ENCODE measurements around the gene SERPINB12.

SERPINB12 gene

DNA sequence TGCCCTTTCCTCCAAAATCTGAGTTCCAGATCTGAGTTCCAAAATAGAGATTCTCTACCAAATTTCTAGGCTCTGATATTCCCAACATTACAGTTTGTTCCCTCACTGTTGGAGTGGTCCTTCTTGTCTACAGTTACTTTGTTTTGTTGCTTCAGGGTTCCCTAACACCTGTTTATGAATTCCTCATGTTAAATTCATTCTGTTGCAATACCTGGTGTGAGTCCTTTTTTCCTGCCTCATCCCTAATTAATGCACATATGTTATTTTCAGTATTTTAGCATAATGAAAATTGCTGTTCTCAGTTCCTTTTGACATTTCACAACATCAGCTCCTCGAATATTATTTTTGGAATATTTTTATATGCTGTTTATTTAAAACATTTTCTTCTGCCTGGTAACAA, 61.2 kb downstream of the SERPINB12 start:
- no peak for DNase-seq (ENCODE audit: low spot score)

DNA sequence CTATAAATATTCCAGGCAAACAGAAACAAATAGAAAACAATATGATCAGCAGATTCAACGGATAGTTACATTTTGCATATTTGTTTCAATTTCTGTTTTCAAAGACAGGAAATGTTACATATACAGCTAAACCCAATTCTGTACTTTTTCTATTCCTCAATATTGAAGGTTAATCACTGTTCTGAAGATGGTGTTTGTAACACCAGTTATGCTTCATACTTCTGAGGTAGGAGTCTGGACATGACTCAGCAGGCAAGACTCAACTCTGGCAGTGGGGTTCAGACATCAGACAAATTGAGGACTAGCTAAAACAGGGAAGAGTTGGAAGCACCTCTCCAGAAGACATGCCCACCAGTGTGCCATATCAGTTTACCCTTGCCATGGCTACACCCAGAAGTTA, 61.6 kb downstream of the SERPINB12 start:
- no peak for DNase-seq (ENCODE audit: low spot score)

GRCh38 chr18:63604791-63605567, 62.8 kb downstream of the SERPINB12 start:
- no peak for DNase-seq (ENCODE audit: low spot score)

DNA sequence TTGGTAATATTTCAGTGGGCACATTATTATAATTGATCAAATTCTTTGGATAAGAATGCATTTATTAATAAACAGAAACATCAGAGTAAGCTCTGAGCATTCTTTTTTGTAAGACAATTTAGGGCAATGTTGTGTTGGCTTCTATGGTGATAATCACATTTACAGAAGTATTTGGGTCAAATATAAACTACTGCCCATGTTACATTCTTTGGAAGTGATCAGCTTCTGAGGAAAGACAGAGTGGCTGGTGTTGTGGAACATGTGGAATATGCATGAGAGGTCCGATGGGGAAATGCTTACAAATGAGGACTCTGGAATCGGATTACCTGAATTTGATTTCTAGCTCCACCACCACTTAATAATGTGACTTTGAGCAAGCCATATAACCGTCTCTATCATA, 64.4 kb downstream of the SERPINB12 start:
- no peak for DNase-seq (ENCODE audit: low spot score)

DNA sequence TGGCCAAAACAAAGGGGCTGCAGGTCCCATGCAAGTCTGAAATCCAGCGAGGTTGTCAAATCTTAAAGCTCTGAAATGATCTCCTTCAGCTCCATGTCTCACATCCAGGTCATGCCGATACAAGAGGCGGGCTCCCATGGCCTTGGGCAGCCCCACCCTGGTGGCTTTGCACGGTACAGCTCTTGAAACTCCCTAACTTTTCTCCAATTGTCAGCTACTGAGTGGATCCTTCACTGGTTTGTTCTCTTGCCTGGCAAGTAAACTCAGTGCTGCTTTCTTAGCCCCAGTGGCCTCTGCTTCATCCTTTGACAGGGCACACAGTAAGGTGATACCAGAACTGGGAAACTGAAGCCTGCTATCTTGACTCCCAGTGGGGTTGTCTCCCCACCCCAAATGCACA, 71.3 kb downstream of the SERPINB12 start:
- DNase-seq (ENCODE audit: low spot score) = no peak

- no peak for DNase-seq (ENCODE audit: low spot score)
Observed at GRCh38 chr18:63617049-63617914, 75.1 kb downstream of the SERPINB12 start.

GRCh38 chr18:63617915-63618234, 75.7 kb downstream of the SERPINB12 start:
- DNase-seq (ENCODE audit: low spot score) = no peak

All from NAMALWA (cell line).